Activated CD4-positive, alpha-beta T cell treated with anti-CD3 and anti-CD28 coated beads for 4 hours (primary cell): ENCODE measurements around the gene FLOT2.
"Not testable (repeated sequence)": the region's sequence is repeated elsewhere in the genome, so short reads cannot be mapped to it uniquely, and the experiment has no call there.

ENCODE experiments used
- DNase-seq, 2 donors: peaks; one replicate each; pipeline ENCODE4 v3.0.0-alpha.2; 2020

Gene FLOT2

DNA sequence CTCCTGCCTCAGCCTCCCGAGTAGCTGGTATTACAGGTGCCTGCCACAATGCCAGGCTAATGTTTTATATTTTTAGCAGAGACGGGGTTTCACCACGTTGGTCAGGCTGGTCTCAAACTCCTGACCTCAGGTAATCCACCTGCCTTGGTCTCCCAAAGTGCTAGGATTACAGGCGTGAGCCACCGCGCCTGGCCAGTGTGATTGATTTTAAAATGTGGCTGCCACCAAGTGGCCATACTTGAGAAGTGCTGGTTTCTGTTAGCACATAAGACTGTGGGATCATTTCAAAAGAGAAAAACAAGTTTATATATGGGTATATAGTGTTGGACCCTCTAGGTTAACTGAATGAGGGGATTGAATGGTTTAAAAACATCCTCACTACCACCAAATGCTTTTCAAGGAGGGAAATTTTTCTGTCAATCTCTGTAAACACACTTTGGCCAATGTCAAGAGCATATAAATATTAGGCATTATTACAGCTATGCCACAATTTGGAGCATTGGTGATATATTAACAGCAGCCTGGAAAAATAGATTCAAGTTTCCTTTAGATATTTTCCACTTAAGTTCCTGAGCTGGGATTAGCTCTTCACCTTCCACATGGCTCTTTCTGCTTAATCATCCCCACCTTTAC is 18.9 kb upstream of the FLOT2 start:
- DNase-seq: peak in 1 of 2 donors; percentile 48

DNA sequence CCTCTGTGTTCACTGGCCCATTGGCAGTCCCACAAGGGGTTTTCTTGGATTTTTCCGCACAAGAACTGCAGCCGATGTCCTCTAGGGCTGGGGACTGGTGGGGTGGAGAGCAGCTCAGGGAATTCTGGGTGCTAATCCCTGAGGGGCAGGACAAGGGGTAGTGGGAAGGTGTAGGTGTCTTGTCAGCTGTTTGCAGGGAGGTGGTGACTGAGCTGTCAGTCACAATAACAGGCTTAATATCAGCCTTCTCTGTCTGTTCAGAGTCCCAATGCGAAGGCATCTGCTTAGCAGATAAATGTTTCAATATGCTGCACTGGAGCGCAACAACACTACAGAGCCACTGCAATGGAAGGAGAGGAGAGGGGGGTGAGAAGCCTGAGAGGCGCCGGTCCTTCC is 15.4 kb upstream of the FLOT2 start:
- no peak for DNase-seq

- DNase-seq: no peak
Observed at GRCh38 chr17:28912281-28912937, 14.9 kb upstream of the FLOT2 start.

DNA sequence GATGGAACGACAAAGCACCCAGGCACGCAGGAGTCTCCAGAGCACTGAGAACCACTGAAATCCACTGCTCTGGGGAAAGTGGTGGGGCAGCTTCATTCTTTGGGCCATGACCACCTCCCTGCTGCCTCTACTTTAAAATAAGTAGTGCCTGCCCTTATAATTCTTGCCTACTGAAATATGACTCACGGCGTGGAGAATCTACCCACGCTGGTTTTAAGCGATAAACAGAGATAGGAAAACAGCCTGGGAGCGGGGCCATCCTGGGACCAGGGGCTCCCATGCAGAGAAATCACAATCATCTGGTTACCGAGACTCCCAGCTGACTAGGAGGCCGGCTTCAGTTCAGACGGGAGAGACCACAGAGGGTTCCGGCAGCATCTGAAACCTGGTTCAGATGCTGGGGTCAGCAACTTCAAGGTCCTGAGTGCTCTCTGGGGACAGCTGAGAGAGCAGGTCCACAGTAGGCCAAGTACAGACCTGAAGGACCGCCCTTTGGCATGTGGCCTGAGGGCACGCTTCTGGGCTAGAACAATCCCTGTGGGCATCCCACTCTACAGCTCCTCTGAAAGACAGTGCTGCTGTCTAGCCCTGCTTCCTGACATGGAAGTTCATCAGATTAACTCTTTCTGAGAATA is 14.0 kb upstream of the FLOT2 start:
- no peak for DNase-seq

- no peak for DNase-seq
Observed at GRCh38 chr17:28910534-28910933, 13.0 kb upstream of the FLOT2 start.

GRCh38 chr17:28908640-28909167 is 11.2 kb upstream of the FLOT2 start:
- no peak for DNase-seq

GRCh38 chr17:28907709-28908475 is 10.4 kb upstream of the FLOT2 start:
- DNase-seq: no peak

GRCh38 chr17:28906706-28907438 is 9.3 kb upstream of the FLOT2 start:
- DNase-seq: no peak

DNA sequence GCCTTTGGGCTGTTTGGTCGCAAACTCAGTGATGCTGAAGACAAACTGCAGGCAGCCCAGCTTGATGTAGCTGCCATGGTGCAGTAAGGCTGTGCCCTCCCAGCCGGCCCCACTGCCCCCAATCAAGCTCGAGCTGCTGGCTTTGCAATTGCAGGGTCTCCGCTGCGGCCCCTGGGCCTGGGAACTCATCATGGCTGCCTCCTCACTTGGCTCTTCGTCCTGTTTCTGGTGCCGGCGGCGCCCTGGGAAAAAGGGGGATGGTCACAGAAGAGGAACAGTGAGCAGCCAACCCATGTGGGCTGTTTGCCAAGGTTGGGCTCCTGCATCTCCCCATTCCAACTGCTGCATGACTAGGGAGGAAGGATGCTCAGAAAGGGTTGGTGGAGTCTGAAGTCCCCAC is 8.7 kb upstream of the FLOT2 start:
- DNase-seq: no peak

DNA sequence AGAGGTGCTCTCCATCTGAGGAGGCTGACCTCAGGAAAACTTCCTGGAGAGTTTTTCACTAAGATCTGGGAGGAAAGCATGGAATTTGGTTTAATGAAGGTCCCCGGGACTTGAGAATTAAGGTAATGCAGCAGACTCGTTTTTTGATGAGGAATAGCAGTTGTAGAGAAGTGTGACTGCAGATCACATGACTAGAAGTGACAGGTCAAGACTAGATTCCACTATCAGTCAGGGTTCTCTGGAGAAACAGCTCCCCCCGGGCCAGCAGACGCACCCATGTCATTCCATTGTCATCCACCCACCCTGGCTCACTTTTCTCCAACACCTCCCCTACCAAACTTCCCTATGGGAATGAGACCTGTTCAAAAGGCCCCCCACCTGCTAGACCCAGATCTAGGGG is 7.3 kb upstream of the FLOT2 start:
- DNase-seq: no peak

GRCh38 chr17:28903546-28903841 is 6.0 kb upstream of the FLOT2 start:
- DNase-seq: not testable (repeated sequence)

GRCh38 chr17:28902819-28903545 is 5.4 kb upstream of the FLOT2 start, which contains the start of gene DHRS13:
Gene DHRS13, minus strand, starts transcription at chr17:28903079. Its CDS starts 135 bp downstream, at chr17:28902944.
- DNase-seq: peak; percentile 92 to 93

GRCh38 chr17:28901866-28902818 is 4.6 kb upstream of the FLOT2 start:
- peak; percentile 49 to 58 for DNase-seq

- DNase-seq: no peak
Observed at GRCh38 chr17:28900986-28901726, 3.6 kb upstream of the FLOT2 start.

DNA sequence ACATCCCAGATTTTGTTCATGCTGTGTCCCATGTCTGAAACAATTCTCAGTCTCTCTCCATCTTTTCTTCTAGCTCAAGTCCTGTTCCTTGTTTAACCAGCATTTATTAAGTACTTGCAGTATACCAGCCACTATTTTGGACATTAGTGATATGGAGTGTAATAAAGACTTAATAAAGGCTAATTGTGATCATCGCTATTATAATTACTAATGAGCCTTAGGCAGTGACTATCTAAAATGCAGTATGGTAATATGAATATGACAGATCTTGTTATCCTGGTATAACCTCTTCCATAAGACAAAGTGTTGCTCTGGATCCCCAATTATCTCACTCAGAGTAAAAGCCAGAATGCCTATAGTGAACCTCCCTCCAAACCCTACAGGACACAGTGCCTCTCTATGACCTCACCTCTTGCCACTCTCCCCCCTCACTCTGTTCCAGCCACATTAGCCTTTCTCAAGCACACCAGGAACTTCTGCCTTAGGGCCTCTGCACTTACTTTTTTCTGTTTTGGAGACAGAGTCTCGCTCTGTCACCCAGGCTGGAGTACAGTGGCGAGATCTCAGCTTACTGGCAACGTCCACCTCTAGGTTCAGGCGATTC is 1.8 kb upstream of the FLOT2 start:
- no peak for DNase-seq

DNA sequence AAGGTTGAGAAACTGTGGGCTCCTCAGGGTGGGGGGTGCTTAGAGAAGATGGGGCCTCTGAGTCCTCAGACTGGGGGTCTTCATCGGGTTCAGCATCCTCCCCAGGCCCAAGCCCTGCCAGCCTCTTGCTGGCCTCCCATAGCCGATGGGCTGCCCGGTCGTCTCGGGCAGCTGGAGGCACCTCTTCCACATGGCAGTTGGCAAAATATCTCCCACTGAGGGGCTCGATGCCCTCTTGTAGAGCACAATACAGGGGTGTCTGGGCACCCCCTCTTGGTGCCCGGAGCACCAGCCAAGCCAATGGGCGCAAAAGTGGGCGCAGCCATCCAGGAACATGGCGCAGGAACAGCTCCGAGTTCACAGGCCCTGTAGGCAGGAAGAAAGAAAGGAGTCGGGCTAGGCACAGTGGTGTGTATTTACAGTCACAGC is 1.0 kb upstream of the FLOT2 start:
- no peak for DNase-seq

- no peak for DNase-seq
Observed at GRCh38 chr17:28897769-28898526, 415 bp upstream of the FLOT2 start.

DNA sequence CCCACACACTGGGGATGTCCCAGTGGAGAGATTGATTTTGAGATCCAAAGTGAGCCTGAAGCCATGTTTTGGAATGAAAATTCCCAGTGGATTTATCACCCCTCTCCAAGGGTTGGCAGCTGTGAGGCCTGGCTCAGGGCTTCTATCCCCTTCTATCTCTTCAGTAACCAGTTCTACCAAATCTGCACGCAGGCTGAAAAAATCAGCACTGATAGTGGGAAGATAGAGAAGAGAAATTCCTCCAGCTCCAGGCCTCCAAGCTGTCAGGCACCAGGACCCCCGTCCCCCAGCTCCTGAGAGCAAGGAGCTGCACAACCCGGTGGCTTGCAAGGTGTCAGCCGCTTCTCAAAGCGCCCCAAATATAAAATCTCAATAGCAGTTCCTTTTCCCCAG is 1.0 kb downstream of the FLOT2 start:
- DNase-seq: no peak
